ENCODE data around the gene PPP2R5C. TPM values are rescaled to one million over a fixed set of nuclear protein-coding genes. Genes with fewer than 3 reads are reported as not detected.

The PPP2R5C gene
- total and polyA plus RNA-seq, 2 donors (not counting 3 experiments of a cell fraction or from before 2014, with no cell fraction given) = 42.6 to 83.6 TPM

DNA sequence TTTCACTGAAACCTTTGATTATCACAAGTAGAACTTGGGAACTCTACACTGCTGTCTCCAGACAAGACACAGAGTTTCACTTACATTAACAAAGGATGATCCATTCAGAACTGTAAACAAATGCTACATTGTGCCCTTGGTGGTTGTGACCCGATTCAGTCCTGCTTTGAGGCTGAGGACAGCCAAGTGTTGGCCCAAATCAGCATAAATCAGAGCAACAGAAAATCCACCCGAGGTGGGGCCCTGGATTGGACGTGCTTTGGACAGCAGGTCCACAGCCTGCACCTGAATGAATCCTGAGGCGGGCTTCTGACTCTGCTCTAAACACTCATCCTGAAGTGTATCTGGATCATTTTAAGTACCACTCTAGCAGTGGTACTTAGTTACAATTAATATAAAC is 68.8 kb downstream of the PPP2R5C start:
- POLR2A ChIA-PET = no interaction called here
- Histone ChIP-seq H3K9me1 (replicated peaks; ENCODE audit: control insufficient read depth, extremely low read depth, insufficient read depth, low read length) (no peaks in the 10 kb centered on the region), H3K79me2 (ENCODE audit: control insufficient read depth, insufficient read depth, low read length) (peaks cover 54% of the 10 kb centered on the region), H3K4me3 (replicated peaks in 1 of 3; ENCODE audit: insufficient read depth in 1 of 3, low read depth in 1 of 3, low read length in 3 of 3) (no peak overlapping the region), H3K36me3 (ENCODE audit: control insufficient read depth in 2 of 2, extremely low read depth in 1 of 2, insufficient read depth in 2 of 2, low read length in 2 of 2) (no peaks in the 10 kb centered on the region), H3K4me2 (ENCODE audit: insufficient read depth, low read length) (no peak overlapping the region), H4K20me1 (replicated peaks; ENCODE audit: control insufficient read depth, extremely low read depth, insufficient read depth, low read length) (no peaks in the 10 kb centered on the region), H3K9me3 (replicated peaks; ENCODE audit: control insufficient read depth, insufficient read depth, low read length) (no peaks in the 10 kb centered on the region), H2AFZ (ENCODE audit: low read depth, low read length) (no peak overlapping the region), H3K9ac (replicated peaks; ENCODE audit: extremely low read depth, insufficient read depth, low read length) (no peak overlapping the region), H3K27ac (ENCODE audit: insufficient read depth, low read depth, low read length) (no peak overlapping the region), H3K4me1 (ENCODE audit: control insufficient read depth, extremely low read depth, insufficient read depth, low read length) (no peaks in the 10 kb centered on the region), H3K27me3 (ENCODE audit: control insufficient read depth in 2 of 2, insufficient read depth in 2 of 2, low read length in 2 of 2) (no peaks in the 10 kb centered on the region)
- DNase-seq (ENCODE audit: low read depth, low spot score) = no peak
- intact Hi-C loops (cut with micrococcal nuclease) = no loop called here
- no peak for FAIRE-seq
- no TSS peak for BruUV-seq (replicated peaks)
- TF ChIP-seq GATA2 (IDR thresholded peaks at IDR 0.05; ENCODE audit: insufficient read depth, insufficient read length, low read depth, low read length) = no peak
- TF ChIP-seq JUN (IDR thresholded peaks at IDR 0.05; ENCODE audit: borderline replicate concordance, insufficient read depth, insufficient read length, low read depth) = no peak
- TF ChIP-seq, protein P1, sequence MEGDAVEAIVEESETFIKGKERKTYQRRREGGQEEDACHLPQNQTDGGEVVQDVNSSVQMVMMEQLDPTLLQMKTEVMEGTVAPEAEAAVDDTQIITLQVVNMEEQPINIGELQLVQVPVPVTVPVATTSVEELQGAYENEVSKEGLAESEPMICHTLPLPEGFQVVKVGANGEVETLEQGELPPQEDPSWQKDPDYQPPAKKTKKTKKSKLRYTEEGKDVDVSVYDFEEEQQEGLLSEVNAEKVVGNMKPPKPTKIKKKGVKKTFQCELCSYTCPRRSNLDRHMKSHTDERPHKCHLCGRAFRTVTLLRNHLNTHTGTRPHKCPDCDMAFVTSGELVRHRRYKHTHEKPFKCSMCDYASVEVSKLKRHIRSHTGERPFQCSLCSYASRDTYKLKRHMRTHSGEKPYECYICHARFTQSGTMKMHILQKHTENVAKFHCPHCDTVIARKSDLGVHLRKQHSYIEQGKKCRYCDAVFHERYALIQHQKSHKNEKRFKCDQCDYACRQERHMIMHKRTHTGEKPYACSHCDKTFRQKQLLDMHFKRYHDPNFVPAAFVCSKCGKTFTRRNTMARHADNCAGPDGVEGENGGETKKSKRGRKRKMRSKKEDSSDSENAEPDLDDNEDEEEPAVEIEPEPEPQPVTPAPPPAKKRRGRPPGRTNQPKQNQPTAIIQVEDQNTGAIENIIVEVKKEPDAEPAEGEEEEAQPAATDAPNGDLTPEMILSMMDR (IDR thresholded peaks at IDR 0.05; ENCODE audit: extremely low read depth in 1 of 2, insufficient read depth in 1 of 2, low read depth in 1 of 2, low read length in 2 of 2) = no peak
- no peak for TF ChIP-seq POLR2AphosphoS5 (IDR thresholded peaks at IDR 0.05; ENCODE audit: insufficient read depth, low read depth, low read length)
- TF ChIP-seq, protein P2, sequence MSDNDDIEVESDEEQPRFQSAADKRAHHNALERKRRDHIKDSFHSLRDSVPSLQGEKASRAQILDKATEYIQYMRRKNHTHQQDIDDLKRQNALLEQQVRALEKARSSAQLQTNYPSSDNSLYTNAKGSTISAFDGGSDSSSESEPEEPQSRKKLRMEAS (IDR thresholded peaks at IDR 0.05; ENCODE audit: insufficient read depth, insufficient read length) = no peak
- no peak for TF ChIP-seq EZH2 (IDR thresholded peaks at IDR 0.05; ENCODE audit: borderline replicate concordance, low read depth, low read length, severe bottlenecking)
- no peak for TF ChIP-seq POLR2A (IDR thresholded peaks at IDR 0.05; ENCODE audit: low read depth, low read length)
- TF ChIP-seq FOS (IDR thresholded peaks at IDR 0.05; ENCODE audit: borderline replicate concordance, insufficient read depth, low read length) = no peak
- no peak for TF ChIP-seq MYC (IDR thresholded peaks at IDR 0.05; ENCODE audit: low read depth, low read length)
- CTCF ChIA-PET = interaction anchor here (0.8 to 1.3 kb wide), 2 partner anchors 22 to 60 kb away, joined by 3 read pairs; no protein-coding TSS in a partner anchor
- dilution Hi-C loops (cut with MboI; ENCODE audit: extremely low pct_ligation_motif_present, low sequenced_read_pairs) = no loop called here
